ENCODE results near the gene ADARB1. TPM values are rescaled to one million over a fixed set of nuclear protein-coding genes. Genes with fewer than 3 reads are reported as not detected.

Gene ADARB1
- total and polyA plus RNA-seq, 9 of the 15 experiments (the other 6 are each of a cell fraction or from before 2014, with no cell fraction given): 6.7 to 16.0 (median 8.3) TPM

GRCh38 chr21:45220071-45220481 lies 145.7 kb downstream of the ADARB1 start:
- DNase-seq (ENCODE audit: extremely low read depth in 1 of 4, low spot score in 3 of 4) (no peak), FAIRE-seq (no peak), ATAC-seq (no peak)
- Histone ChIP-seq H3K79me2 (ENCODE audit: control insufficient read depth, insufficient read depth, low read length) (no peaks in the 10 kb centered on the region), H3K9me1 (ENCODE audit: control insufficient read depth, insufficient read depth, low read length) (no peaks in the 10 kb centered on the region), H3K36me3 (ENCODE audit: control insufficient read depth, insufficient read depth, low read length) (no peaks in the 10 kb centered on the region), H3K9me3 (replicated peaks; ENCODE audit: control insufficient read depth, insufficient read depth, low read depth, low read length) (no peaks in the 10 kb centered on the region), H3K4me1 (replicated peaks in 1 of 2; ENCODE audit: control insufficient read depth in 2 of 2, insufficient read depth in 2 of 2, low read length in 2 of 2) (peaks cover 0 to 10% of the 10 kb centered on the region in 2 experiments; a peak in 1 of 5 replicates), H3K4me3 (no peak overlapping the region), H3K9ac (ENCODE audit: insufficient read depth in 1 of 2, low read depth in 2 of 2, low read length in 2 of 2) (no peak overlapping the region), H3K4me2 (ENCODE audit: insufficient read depth, low read length) (no peak overlapping the region), H3K27me3 (ENCODE audit: control insufficient read depth in 2 of 2, insufficient read depth in 2 of 2, low read length in 2 of 2) (peaks cover 4 to 8% of the 10 kb centered on the region in 2 experiments; a peak in 2 of 5 replicates), H3K27ac (ENCODE audit: extremely low read depth, low read depth, low read length) (no peak overlapping the region), H4K20me1 (replicated peaks; ENCODE audit: control insufficient read depth, insufficient read depth, low read length) (0 out of 2 replicates have a peak, but pooled peaks cover 4% of the 10 kb centered on the region), H2AFZ (ENCODE audit: low read depth, low read length) (no peak overlapping the region)
- POLR2A ChIA-PET: no interaction called here
- WGBS (ENCODE audit: insufficient coverage, low coverage, missing lambda C conversion rate): 16% methylated on average over 4 of the region's 4 CpGs
- intact Hi-C loops (cut with micrococcal nuclease) (no loop called here), in situ Hi-C loops (cut with MboI) (no loop called here)
- no TSS peak for BruUV-seq (replicated peaks)
- CTCF ChIA-PET (ENCODE audit: low intra/inter-chr PET ratio): no interaction called here
- TF ChIP-seq HLTF (IDR thresholded peaks at IDR 0.05) (no peak), ZNF609 (CRISPR knock-in tag; IDR thresholded peaks at IDR 0.05; ENCODE audit: borderline replicate concordance) (no peak), ATF3 (IDR thresholded peaks at IDR 0.05) (peak; percentile 54; the same call in 1 of the 2 replicates), ATF3 (CRISPR knock-in tag; conservative IDR thresholded peaks at IDR 0.05) (no peak), RAD51 (IDR thresholded peaks at IDR 0.05; ENCODE audit: borderline replicate concordance, low read depth) (peak; percentile 49; the same call in 1 of the 2 replicates), L3MBTL2 (IDR thresholded peaks at IDR 0.05) (peak; percentile 43; the same call in 1 of the 2 replicates), E2F6 (IDR thresholded peaks at IDR 0.05; ENCODE audit: borderline replicate concordance in 1 of 2, extremely low read depth in 1 of 2, insufficient read depth in 1 of 2, insufficient read length in 1 of 2, low read depth in 1 of 2, low read length in 1 of 2, poor library complexity in 1 of 2, severe bottlenecking in 1 of 2) (peak in 1 of 2 experiments; percentile 42), EZH2 (IDR thresholded peaks at IDR 0.05; ENCODE audit: borderline replicate concordance, low read depth, low read length) (no peak), NBN (IDR thresholded peaks at IDR 0.05; ENCODE audit: low read depth) (no peak), ZNF175 (CRISPR knock-in tag; IDR thresholded peaks at IDR 0.05; ENCODE audit: low read depth) (no peak), NCOA1 (IDR thresholded peaks at IDR 0.05; ENCODE audit: low read depth) (no peak), ZNF507 (tag; conservative IDR thresholded peaks at IDR 0.05) (no peak), ZNF316 (IDR thresholded peaks at IDR 0.05) (0 out of 2 replicates have a peak, but pooled peaks have one; percentile 3)

All from K562 (cell line).